K562 (cell line): Measurements from ENCODE around the gene CSK. TPM values are rescaled to one million over a fixed set of nuclear protein-coding genes. Genes with fewer than 3 reads are reported as not detected.
A peak's percentile ranks its signal among the peaks of the same experiment; 100 is the strongest.

ENCODE experiments used
- ATAC-seq: fragments of 200-7000 bp; cut with Tn5 transposase; 3 replicates; pipeline ENCODE4 v1.9.1; 2020; ENCODE audit warnings: moderate library complexity
- BruUV-seq: library from RNA; stranded (reverse); fragments of 400-500 nt; replicated peaks from 2 replicates; lab custom pipeline; 2021; lab: Mats Ljungman, UMichigan
- CTCF ChIA-PET: fragments of 300-600 bp; formaldehyde crosslinking; extraction: SDS; loops from one replicate; lab custom pipeline; 2021; ENCODE audit warnings: low intra/inter-chr PET ratio; lab: Yijun Ruan, JAX
- POLR2A ChIA-PET: fragments of 300-600, 350-650 bp; sonication (Branson Sonifier 250); formaldehyde crosslinking; extraction: SDS; loops from one replicate; lab custom pipeline; 2021; ENCODE audit warnings: antibody characterized with exemption, inconsistent platforms; lab: Yijun Ruan, JAX
- DNase-seq, 4 experiments: peaks; one replicate each; pipeline versions ENCODE4 v3.0.0 to v3.0.0-alpha.2; 2011 to 2018; ENCODE audit warnings: low spot score in 3 of 4, mixed read lengths in 3 of 4; ENCODE audit errors: extremely low read depth in 1 of 4
- FAIRE-seq: peaks from 2 replicates; lab custom pipeline; 2011; peaks lifted over from hg19 to GRCh38; lab: Jason Lieb, UNC
- H2AFZ ChIP-seq: 2 replicates; pipeline ENCODE4 v1.6.0; 2011; ENCODE audit warnings: low read depth, low read length, control low read depth, inconsistent platforms
- H3K27ac ChIP-seq: fragments of 200-600 bp; 3 replicates; pipeline ENCODE4 v1.8.0; 2011; ENCODE audit warnings: low read depth, mild to moderate bottlenecking, control low read depth, inconsistent platforms, low read length, moderate library complexity, mixed read lengths; ENCODE audit errors: extremely low read depth
- H3K27me3 ChIP-seq, 2 experiments: fragments of 300-600 bp in 1 of 2; 2 replicates in 1 of 2; 3 replicates in 1 of 2; pipeline versions ENCODE4 v1.6.0 to v1.8.0; 2011; ENCODE audit warnings: inconsistent platforms in 2 of 2, low read length in 2 of 2, mild to moderate bottlenecking in 1 of 2, mixed read lengths in 1 of 2, moderate library complexity in 1 of 2; ENCODE audit not compliant: control insufficient read depth in 2 of 2, insufficient read depth in 2 of 2
- H3K36me3 ChIP-seq: fragments of 300-600 bp; 3 replicates; pipeline ENCODE4 v1.8.0; 2011; ENCODE audit warnings: mild to moderate bottlenecking, low read length, inconsistent platforms; ENCODE audit not compliant: control insufficient read depth, insufficient read depth
- H3K4me1 ChIP-seq, 2 experiments: fragments of 200-600 bp in 1 of 2; replicated peaks in 1 of 2; 2 replicates in 1 of 2; 3 replicates in 1 of 2; pipeline versions ENCODE4 v1.5.1 to v1.8.0; 2011; ENCODE audit warnings: inconsistent platforms in 2 of 2, low read length in 2 of 2, mild to moderate bottlenecking in 1 of 2, mixed read lengths in 1 of 2, moderate library complexity in 1 of 2; ENCODE audit not compliant: control insufficient read depth in 2 of 2, insufficient read depth in 2 of 2
- H3K4me2 ChIP-seq: 2 replicates; pipeline ENCODE4 v1.6.1; 2011; ENCODE audit warnings: low read length, control low read depth, inconsistent platforms, mixed read lengths; ENCODE audit not compliant: insufficient read depth
- H3K4me3 ChIP-seq: fragments of 200-600 bp; sonication (generic), shearing (Covaris generic); 2 replicates; pipeline ENCODE4 v1.5.1; 2016; ENCODE audit warnings: control low read depth, inconsistent platforms
- H3K79me2 ChIP-seq: fragments of 200-600 bp; 3 replicates; pipeline ENCODE4 v1.8.0; 2011; ENCODE audit warnings: low read length, inconsistent platforms; ENCODE audit not compliant: control insufficient read depth, insufficient read depth
- H3K9ac ChIP-seq, 2 experiments: 2 replicates each; pipeline versions ENCODE4 v1.6.0 to v1.6.1; 2011; ENCODE audit warnings: low read depth in 2 of 2, low read length in 2 of 2, control low read depth in 1 of 2, inconsistent platforms in 1 of 2, mild to moderate bottlenecking in 1 of 2, mixed read lengths in 1 of 2; ENCODE audit not compliant: insufficient read depth in 1 of 2
- H3K9me1 ChIP-seq: one replicate; pipeline ENCODE4 v1.6.0; 2011; ENCODE audit warnings: inconsistent platforms, mild to moderate bottlenecking, low read length, moderate library complexity; ENCODE audit not compliant: control insufficient read depth, insufficient read depth
- H3K9me3 ChIP-seq: replicated peaks from 2 replicates; pipeline ENCODE4 v1.5.1; 2011; ENCODE audit warnings: low read depth, low read length, inconsistent platforms; ENCODE audit not compliant: control insufficient read depth, insufficient read depth
- H4K20me1 ChIP-seq: replicated peaks from 2 replicates; pipeline ENCODE4 v1.6.1; 2011; ENCODE audit warnings: low read length, inconsistent platforms, mixed read lengths; ENCODE audit not compliant: control insufficient read depth, insufficient read depth
- BMI1 ChIP-seq: fragments of 150-350 bp; IDR thresholded peaks from 2 replicates; pipeline ENCODE4 v1.6.1; 2014; ENCODE audit warnings: low read length
- HEY1 ChIP-seq: fragments of 250-450 bp; sonication (Bioruptor Pico); IDR thresholded peaks from 2 replicates; pipeline ENCODE4 v1.5.0; 2020; ENCODE audit warnings: mild to moderate bottlenecking, moderate library complexity, borderline replicate concordance
- LARP7 ChIP-seq: fragments of 450-650 bp; IDR thresholded peaks from 2 replicates; pipeline ENCODE4 v1.6.1; 2016
- MBD2 ChIP-seq: sonication (generic); IDR thresholded peaks from 2 replicates; pipeline ENCODE4 v1.6.1; 2016; ENCODE audit warnings: low read depth, borderline replicate concordance
- MCM3 ChIP-seq: fragments of 450-650 bp; IDR thresholded peaks from 2 replicates; pipeline ENCODE4 v1.6.1; 2016
- NR2C2 ChIP-seq, 2 experiments: fragments of 200-800 bp in 1 of 2; sonication (Bioruptor generic) in 1 of 2; sonication (generic) in 1 of 2; formaldehyde crosslinking in 1 of 2; IDR thresholded peaks; 2 replicates each; pipeline versions ENCODE4 v1.6.1 to v1.8.0; 2016 to 2022; ENCODE audit warnings: mild to moderate bottlenecking in 1 of 2, missing compliant biosample characterization in 1 of 2, missing genetic modification characterization in 1 of 2, missing genetic modification reagents in 1 of 2
- NR2F6 ChIP-seq: fragments of 450-650 bp; formaldehyde crosslinking; IDR thresholded peaks from 2 replicates; pipeline ENCODE4 v1.4.0; 2020; ENCODE audit warnings: mild to moderate bottlenecking
- POLR2G ChIP-seq: fragments of 200-400 bp; formaldehyde crosslinking; IDR thresholded peaks from 2 replicates; pipeline ENCODE4 v1.6.1; 2017; ENCODE audit warnings: low read depth, mild to moderate bottlenecking, antibody characterized with exemption, low read length, moderate library complexity
- RAD21 ChIP-seq, 2 experiments: fragments of 250-450 bp in 1 of 2; fragments of 450-650 bp in 1 of 2; sonication (Bioruptor Pico) in 1 of 2; formaldehyde crosslinking in 1 of 2; IDR thresholded peaks in 1 of 2; conservative IDR thresholded peaks in 1 of 2; 2 replicates each; pipeline versions ENCODE4 v1.4.0 to v1.8.0; 2020 to 2022; ENCODE audit warnings: mild to moderate bottlenecking in 2 of 2, moderate library complexity in 1 of 2
- SP2 ChIP-seq: IDR thresholded peaks from 2 replicates; pipeline ENCODE4 v1.6.1; 2011; ENCODE audit warnings: mild to moderate bottlenecking, low read depth, low read length, moderate library complexity; ENCODE audit not compliant: poor library complexity, severe bottlenecking; ENCODE audit errors: extremely low read depth
- ZNF347 ChIP-seq: fragments of 450-650 bp; formaldehyde crosslinking; IDR thresholded peaks from 2 replicates; pipeline ENCODE4 v1.4.0; 2020; ENCODE audit warnings: low read depth, mild to moderate bottlenecking, moderate library complexity
- WGBS: fragments of 100-300 bp; shearing (Covaris generic); methylation state at CpG from one replicate; pipeline ENCODE4 v1.1.6; 2016; ENCODE audit warnings: low coverage, mixed read lengths; ENCODE audit not compliant: insufficient coverage; ENCODE audit errors: missing lambda C conversion rate; 5-methylcytosine and 5-hydroxymethylcytosine counted together
- in situ Hi-C: fragments of 300-500 bp; cut with MboI; formaldehyde crosslinking; loops from 4 replicates; pipeline ENCODE4 v1.15.0; 2018; ENCODE audit warnings: inconsistent platforms, mixed read lengths
- intact Hi-C: fragments of 100-400 bp; cut with micrococcal nuclease; formaldehyde crosslinking; loops from 2 replicates; pipeline ENCODE4 v1.14.2; 2022
- polyA plus RNA-seq, 8 experiments: library from polyadenylated mRNA; depleted of rRNA in 4 of 8; stranded (reverse) in 5 of 8; unstranded in 3 of 8; fragments of >200 nt; fragmentation: Nextera tagmentation in 2 of 8; fragmentation: Illumina TruSeq in 1 of 8; extraction: Ambion mirVana in 2 of 8; extraction: Trizol in 1 of 8; gene quantifications; 2 replicates each; pipeline versions ENCODE4 v1.2.1 to v1.2.3, GENCODE V29; 2011 to 2014; ENCODE audit warnings: inconsistent platforms in 1 of 8, missing spikeins in 1 of 8
- total RNA-seq, 7 experiments: library from RNA; depleted of rRNA in 6 of 7; stranded (reverse); fragments of >200 nt in 6 of 7; fragmentation: Illumina TruSeq in 2 of 7; extraction: Trizol in 2 of 7; gene quantifications; 2 replicates each; pipeline versions ENCODE4 v1.2.1 to v1.2.3, GENCODE V29; 2011 to 2021; ENCODE audit warnings: low replicate concordance in 1 of 7

The CSK gene
- total and polyA plus RNA-seq, 9 of the 15 experiments (the other 6 are each of a cell fraction or from before 2014, with no cell fraction given): 1.5 to 112 (median 22.5) TPM

DNA sequence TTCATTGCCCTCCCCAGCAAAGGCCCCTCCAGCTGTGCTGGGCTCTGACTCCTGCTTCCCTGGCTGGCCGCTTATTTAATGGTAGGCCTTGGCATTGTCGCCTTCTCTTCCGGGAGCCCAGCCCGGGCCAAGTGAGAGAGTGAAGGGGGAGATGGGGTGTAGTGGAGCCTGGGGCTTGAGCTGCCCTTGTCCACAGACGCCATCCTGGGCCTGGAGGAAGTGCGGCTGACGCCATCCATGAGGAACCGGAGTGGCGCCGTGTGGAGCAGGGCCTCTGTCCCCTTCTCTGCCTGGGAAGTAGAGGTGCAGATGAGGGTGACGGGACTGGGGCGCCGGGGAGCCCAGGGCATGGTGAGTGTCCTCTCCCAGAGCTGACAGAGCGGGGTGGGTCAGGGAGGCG, 34.1 kb downstream of the CSK start:
- no peak for FAIRE-seq
- 86% methylated on average over 5 of the region's 15 CpGs for WGBS
- POLR2A ChIA-PET: interaction anchor here (0.9 kb wide), 2 partner anchors 12 to 14 kb away, joined by 3 to 4 read pairs; no protein-coding TSS in a partner anchor

More for the DNA sequence above, 34.1 kb downstream of the CSK start:
- no peak overlapping the region for H2AFZ ChIP-seq
- peak overlapping the region in 1 of 2 experiments; percentile 58; a peak in 1 of 4 replicates for H3K9ac ChIP-seq
- H3K9me3 ChIP-seq: no peaks in the 10 kb centered on the region
- ATAC-seq (no peak), DNase-seq (no peak)
- H3K27ac ChIP-seq: no peak overlapping the region
- H3K4me2 ChIP-seq: no peak overlapping the region
- TF ChIP-seq RAD21 (CRISPR knock-in tag; conservative IDR thresholded peaks at IDR 0.05 in 1 of 2, IDR thresholded peaks at IDR 0.05 in 1 of 2) (no peak), NR2C2 (CRISPR knock-in tag; IDR thresholded peaks at IDR 0.05) (no peak), NR2C2 (tag; IDR thresholded peaks at IDR 0.05) (no peak), BMI1 (no peak), POLR2G (no peak), SP2 (no peak), NR2F6 (CRISPR knock-in tag) (no peak), ZNF347 (CRISPR knock-in tag) (no peak), HEY1 (CRISPR knock-in tag) (no peak), MBD2 (no peak), MCM3 (no peak), LARP7 (no peak)
- peaks cover 6 to 28% of the 10 kb centered on the region in 2 experiments; a peak in 3 of 5 replicates for H3K4me1 ChIP-seq
- no peak overlapping the region for H3K4me3 ChIP-seq
- no peaks in the 10 kb centered on the region for H3K79me2 ChIP-seq
- BruUV-seq: no TSS peak
- CTCF ChIA-PET: no interaction called here
- H3K36me3 ChIP-seq: no peaks in the 10 kb centered on the region
- no peaks in the 10 kb centered on the region for H4K20me1 ChIP-seq
- H3K9me1 ChIP-seq: no peaks in the 10 kb centered on the region
- intact Hi-C loops (no loop called here), in situ Hi-C loops (no loop called here)
- peaks cover 0 to 13% of the 10 kb centered on the region in 2 experiments; a peak in 2 of 5 replicates for H3K27me3 ChIP-seq
